HCT116 (cell line): ENCODE results near the gene TFCP2. TPM values are rescaled to one million over a fixed set of nuclear protein-coding genes. Genes with fewer than 3 reads are reported as not detected.

ENCODE experiments used
- ATAC-seq: fragments of 200-7000 bp; cut with Tn5 transposase; 2 replicates; pipeline ENCODE4 v1.9.1; 2020; ENCODE audit warnings: mild to moderate bottlenecking, moderate library complexity
- BruUV-seq: library from RNA; stranded (reverse); fragments of 400-500 nt; replicated peaks from 2 replicates; lab custom pipeline; 2021; lab: Mats Ljungman, UMichigan
- CTCF ChIA-PET: fragments of 300-600 bp; sonication (Branson Sonifier 250); formaldehyde crosslinking; loops from one replicate; lab custom pipeline; 2021; ENCODE audit warnings: antibody characterized with exemption; lab: Charles Lee
- POLR2A ChIA-PET: fragments of 300-600, 350-600 bp; sonication (Branson Sonifier 250); formaldehyde crosslinking; loops from one replicate; lab custom pipeline; 2021; ENCODE audit warnings: antibody characterized with exemption; lab: Charles Lee
- RAD21 ChIA-PET, 2 experiments: fragments of 300-600 bp; sonication (Branson Sonifier 250); formaldehyde crosslinking; loops; one replicate each; lab custom pipeline; 2023; ENCODE audit warnings: low total read pairs in 2 of 2; ENCODE audit not compliant: uncharacterized antibody in 2 of 2, unreplicated experiment in 2 of 2, low non-redundant PET in 1 of 2; lab: Charles Lee
- DNase-seq: peaks from one replicate; pipeline ENCODE4 v3.0.0-alpha.2; 2010; ENCODE audit warnings: low read depth, low spot score
- H2AFZ ChIP-seq: fragments of 200-600 bp; shearing (Covaris generic), sonication (generic); 2 replicates; pipeline ENCODE4 v1.6.1; 2017; ENCODE audit warnings: low read depth, mixed run types, mixed read lengths, antibody characterized with exemption, low read length; ENCODE audit not compliant: poor library complexity, severe bottlenecking
- H3K27ac ChIP-seq: 2 replicates; pipeline ENCODE4 v1.5.1; 2012; ENCODE audit warnings: low read depth, low read length
- H3K27me3 ChIP-seq: fragments of 200-600 bp; sonication (generic); 2 replicates; pipeline ENCODE4 v1.6.1; 2016; ENCODE audit warnings: mixed run types, low read length, mixed read lengths; ENCODE audit not compliant: insufficient read depth
- H3K36me3 ChIP-seq, 2 experiments: fragments of 200-500 bp in 1 of 2; fragments of 200-600 bp in 1 of 2; sonication (Bioruptor generic) in 1 of 2; sonication (generic) in 1 of 2; 2 replicates each; pipeline versions ENCODE4 v1.5.1 to v1.6.1; 2014 to 2016; ENCODE audit warnings: low read length in 2 of 2, inconsistent platforms in 1 of 2, mixed read lengths in 1 of 2, mixed run types in 1 of 2; ENCODE audit not compliant: insufficient read depth in 2 of 2, control insufficient read depth in 1 of 2
- H3K4me1 ChIP-seq, 2 experiments: fragments of 200-600 bp in 1 of 2; sonication (generic) in 1 of 2; 2 replicates each; pipeline versions ENCODE4 v1.5.1 to v1.6.1; 2012 to 2017; ENCODE audit warnings: low read length in 2 of 2, inconsistent platforms in 1 of 2, mild to moderate bottlenecking in 1 of 2, mixed read lengths in 1 of 2, mixed run types in 1 of 2, moderate library complexity in 1 of 2; ENCODE audit not compliant: insufficient read depth in 2 of 2, control insufficient read depth in 1 of 2
- H3K4me2 ChIP-seq: fragments of 200-600 bp; sonication (generic); 2 replicates; pipeline ENCODE4 v1.6.1; 2017; ENCODE audit warnings: mixed run types, low read length, mixed read lengths
- H3K4me3 ChIP-seq, 2 experiments: fragments of 200-600 bp in 1 of 2; sonication (generic) in 1 of 2; replicated peaks in 1 of 2; 2 replicates each; pipeline ENCODE4 v1.5.1; 2011 to 2016; ENCODE audit warnings: low read length in 2 of 2, control low read depth in 1 of 2, low read depth in 1 of 2, mild to moderate bottlenecking in 1 of 2, mixed read lengths in 1 of 2, mixed run types in 1 of 2
- H3K79me2 ChIP-seq: fragments of 200-600 bp; sonication (generic); 2 replicates; pipeline ENCODE4 v1.6.1; 2017; ENCODE audit warnings: mild to moderate bottlenecking, mixed run types, low read length, moderate library complexity, mixed read lengths; ENCODE audit not compliant: insufficient read depth
- H3K9ac ChIP-seq: fragments of 200-600 bp; sonication (generic); 2 replicates; pipeline ENCODE4 v1.6.1; 2016; ENCODE audit warnings: low read length, mixed read lengths
- H3K9me2 ChIP-seq: fragments of 200-600 bp; sonication (generic), shearing (Covaris generic); 2 replicates; pipeline ENCODE4 v1.6.1; 2017; ENCODE audit warnings: mixed run types, mild to moderate bottlenecking, moderate library complexity; ENCODE audit not compliant: insufficient read depth
- H3K9me3 ChIP-seq, 2 experiments: fragments of 200-500 bp in 1 of 2; fragments of 200-600 bp in 1 of 2; sonication (Bioruptor generic) in 1 of 2; sonication (generic) in 1 of 2; 2 replicates each; pipeline ENCODE4 v1.6.1; 2014 to 2017; ENCODE audit warnings: low read length in 2 of 2, mixed read lengths in 2 of 2, inconsistent platforms in 1 of 2, low read depth in 1 of 2, mild to moderate bottlenecking in 1 of 2, mixed run types in 1 of 2, moderate library complexity in 1 of 2; ENCODE audit not compliant: control insufficient read depth in 1 of 2, insufficient read depth in 1 of 2
- H4K20me1 ChIP-seq: fragments of 200-600 bp; sonication (generic), shearing (Covaris generic); 2 replicates; pipeline ENCODE4 v1.6.1; 2017; ENCODE audit warnings: mixed run types, mild to moderate bottlenecking, moderate library complexity; ENCODE audit not compliant: insufficient read depth
- CBX3 ChIP-seq: IDR thresholded peaks from 2 replicates; pipeline ENCODE4 v1.6.1; 2012; ENCODE audit warnings: low read depth
- CEBPB ChIP-seq: IDR thresholded peaks from 2 replicates; pipeline ENCODE4 v1.6.1; 2012; ENCODE audit warnings: low read depth
- ELF1 ChIP-seq: IDR thresholded peaks from 2 replicates; pipeline ENCODE4 v1.6.1; 2012; ENCODE audit warnings: low read depth, borderline replicate concordance
- EZH2phosphoT487 ChIP-seq: fragments of 200-600 bp; IDR thresholded peaks from 2 replicates; pipeline ENCODE4 v1.6.1; 2018; ENCODE audit warnings: antibody characterized with exemption, borderline replicate concordance
- FOSL1 ChIP-seq: IDR thresholded peaks from 2 replicates; pipeline ENCODE4 v1.6.1; 2012; ENCODE audit warnings: low read depth
- POLR2A ChIP-seq: IDR thresholded peaks from 2 replicates; pipeline ENCODE4 v1.7.0; 2011; ENCODE audit warnings: borderline replicate concordance; ENCODE audit not compliant: insufficient read depth, insufficient read length; ENCODE audit errors: extremely low read depth
- POLR2AphosphoS5 ChIP-seq: IDR thresholded peaks from 2 replicates; pipeline ENCODE4 v1.6.1; 2011; ENCODE audit warnings: mild to moderate bottlenecking, low read depth, low read length, moderate library complexity
- RAD21 ChIP-seq: IDR thresholded peaks from 2 replicates; pipeline ENCODE4 v1.6.1; 2012; ENCODE audit warnings: low read depth, mild to moderate bottlenecking
- SIN3A ChIP-seq: IDR thresholded peaks from 2 replicates; pipeline ENCODE4 v1.6.1; 2012; ENCODE audit warnings: low read depth
- YY1 ChIP-seq: IDR thresholded peaks from 2 replicates; pipeline ENCODE4 v1.6.1; 2011; ENCODE audit warnings: low read length, low read depth, moderate library complexity, mild to moderate bottlenecking; ENCODE audit not compliant: insufficient replicate concordance; ENCODE audit errors: extremely low read depth
- ZNF274 ChIP-seq: fragments of 200-500 bp; sonication (Bioruptor generic); IDR thresholded peaks from 2 replicates; pipeline ENCODE4 v1.6.1; 2014; ENCODE audit warnings: mild to moderate bottlenecking, low read depth, low read length, inconsistent platforms
- intact Hi-C: fragments of 100-400 bp; cut with micrococcal nuclease; formaldehyde crosslinking; loops from 2 replicates; pipeline ENCODE4 v1.10.0; 2022
- total RNA-seq: library from RNA; stranded (reverse); gene quantifications from one replicate; pipeline ENCODE4 v1.2.1, GENCODE V29; 2021; ENCODE audit not compliant: unreplicated experiment
- TF ChIP-seq, protein P1 (sequence below): IDR thresholded peaks from 2 replicates; pipeline ENCODE4 v1.6.1; 2012; ENCODE audit warnings: low read depth
- TF ChIP-seq, protein P2 (sequence below): IDR thresholded peaks from 2 replicates; pipeline ENCODE4 v1.6.1; 2012

Gene TFCP2
- total RNA-seq, 1 experiment from 2014 or later, result 31.6 TPM

DNA sequence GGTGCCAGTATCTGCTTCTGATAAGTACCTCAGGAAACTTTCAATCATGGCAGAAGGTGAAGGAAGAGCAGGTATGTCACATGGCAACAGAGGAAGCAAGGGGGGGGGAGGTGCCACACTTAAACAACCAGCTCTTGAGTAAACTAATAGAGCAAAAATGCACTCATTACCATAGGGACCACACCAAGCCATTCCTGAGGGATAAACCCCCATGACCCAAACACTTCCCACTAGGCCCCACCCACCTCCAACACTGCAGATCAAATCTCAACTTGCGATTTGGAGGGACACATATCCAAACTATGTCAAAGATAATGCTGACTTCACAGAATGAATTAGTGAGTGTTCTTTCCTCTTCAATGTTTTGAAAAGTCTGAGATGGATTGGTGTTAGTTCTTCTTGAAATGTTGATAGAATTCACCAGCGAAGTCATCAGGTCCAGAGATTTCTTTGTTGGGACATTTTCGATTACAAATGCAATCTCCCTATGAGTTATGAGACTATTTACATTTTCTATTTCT, 16.6 kb downstream of the TFCP2 start:
- TF ChIP-seq EZH2phosphoT487 (no peak), FOSL1 (no peak), POLR2AphosphoS5 (no peak), SIN3A (no peak), CBX3 (no peak), YY1 (no peak), ZNF274 (no peak), POLR2A (no peak), CEBPB (no peak), ELF1 (no peak), RAD21 (no peak)
- TF ChIP-seq, protein P1, sequence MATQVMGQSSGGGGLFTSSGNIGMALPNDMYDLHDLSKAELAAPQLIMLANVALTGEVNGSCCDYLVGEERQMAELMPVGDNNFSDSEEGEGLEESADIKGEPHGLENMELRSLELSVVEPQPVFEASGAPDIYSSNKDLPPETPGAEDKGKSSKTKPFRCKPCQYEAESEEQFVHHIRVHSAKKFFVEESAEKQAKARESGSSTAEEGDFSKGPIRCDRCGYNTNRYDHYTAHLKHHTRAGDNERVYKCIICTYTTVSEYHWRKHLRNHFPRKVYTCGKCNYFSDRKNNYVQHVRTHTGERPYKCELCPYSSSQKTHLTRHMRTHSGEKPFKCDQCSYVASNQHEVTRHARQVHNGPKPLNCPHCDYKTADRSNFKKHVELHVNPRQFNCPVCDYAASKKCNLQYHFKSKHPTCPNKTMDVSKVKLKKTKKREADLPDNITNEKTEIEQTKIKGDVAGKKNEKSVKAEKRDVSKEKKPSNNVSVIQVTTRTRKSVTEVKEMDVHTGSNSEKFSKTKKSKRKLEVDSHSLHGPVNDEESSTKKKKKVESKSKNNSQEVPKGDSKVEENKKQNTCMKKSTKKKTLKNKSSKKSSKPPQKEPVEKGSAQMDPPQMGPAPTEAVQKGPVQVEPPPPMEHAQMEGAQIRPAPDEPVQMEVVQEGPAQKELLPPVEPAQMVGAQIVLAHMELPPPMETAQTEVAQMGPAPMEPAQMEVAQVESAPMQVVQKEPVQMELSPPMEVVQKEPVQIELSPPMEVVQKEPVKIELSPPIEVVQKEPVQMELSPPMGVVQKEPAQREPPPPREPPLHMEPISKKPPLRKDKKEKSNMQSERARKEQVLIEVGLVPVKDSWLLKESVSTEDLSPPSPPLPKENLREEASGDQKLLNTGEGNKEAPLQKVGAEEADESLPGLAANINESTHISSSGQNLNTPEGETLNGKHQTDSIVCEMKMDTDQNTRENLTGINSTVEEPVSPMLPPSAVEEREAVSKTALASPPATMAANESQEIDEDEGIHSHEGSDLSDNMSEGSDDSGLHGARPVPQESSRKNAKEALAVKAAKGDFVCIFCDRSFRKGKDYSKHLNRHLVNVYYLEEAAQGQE, result no peak
- TF ChIP-seq, protein P2, sequence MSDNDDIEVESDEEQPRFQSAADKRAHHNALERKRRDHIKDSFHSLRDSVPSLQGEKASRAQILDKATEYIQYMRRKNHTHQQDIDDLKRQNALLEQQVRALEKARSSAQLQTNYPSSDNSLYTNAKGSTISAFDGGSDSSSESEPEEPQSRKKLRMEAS, result no peak
- Histone ChIP-seq H3K9ac (no peak overlapping the region), H3K27me3 (no peaks in the 10 kb centered on the region), H3K27ac (no peak overlapping the region), H3K9me2 (no peaks in the 10 kb centered on the region), H3K4me1 (no peaks in the 10 kb centered on the region), H4K20me1 (peaks cover 5% of the 10 kb centered on the region; the same call in 1 of the 2 replicates), H3K4me3 (no peak overlapping the region), H2AFZ (no peak overlapping the region), H3K36me3 (no peaks in the 10 kb centered on the region), H3K79me2 (peaks cover 73% of the 10 kb centered on the region), H3K9me3 (no peaks in the 10 kb centered on the region), H3K4me2 (no peak overlapping the region)
- ATAC-seq (no peak), DNase-seq (no peak)
- RAD21 ChIA-PET, result no interaction called here
- intact Hi-C loops, result no loop called here
- POLR2A ChIA-PET, result no interaction called here
- CTCF ChIA-PET, result no interaction called here
- BruUV-seq, result no TSS peak
